ENCODE results near the gene TSPAN3. TPM values are rescaled to one million over a fixed set of nuclear protein-coding genes. Genes with fewer than 3 reads are reported as not detected.

Gene TSPAN3
- total RNA-seq, 3 donors from 2014 or later (not counting 1 experiment from before 2014, with no cell fraction given) = 18.7 to 37.4 (median 29.9) TPM

DNA sequence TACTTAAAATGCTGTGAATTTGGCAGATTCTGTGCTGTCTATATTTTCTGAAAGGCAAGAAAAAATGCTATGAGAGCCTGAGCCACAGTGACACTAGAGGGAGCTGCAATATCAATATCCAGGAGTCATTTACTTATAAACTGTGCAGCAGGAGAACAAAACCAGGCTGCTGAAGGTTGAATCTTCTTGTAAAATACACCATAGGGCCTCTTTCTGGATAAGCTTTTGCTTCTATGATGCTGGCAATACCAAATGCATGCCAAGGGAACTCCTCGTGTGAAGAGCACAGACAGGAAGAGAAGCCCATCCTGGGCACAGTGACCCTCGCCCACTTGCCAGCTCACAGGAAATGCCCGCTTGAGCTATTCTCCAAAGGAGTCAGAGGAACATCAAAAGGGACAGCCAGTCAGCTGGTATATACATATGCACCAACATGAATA is 48.0 kb upstream of the TSPAN3 start:
- Histone ChIP-seq H3K4me1 (ENCODE audit: control insufficient read depth, insufficient read depth, low read length) (peaks cover 4% of the 10 kb centered on the region), H3K36me3 (ENCODE audit: control insufficient read depth, insufficient read depth, low read length) (peaks cover 4% of the 10 kb centered on the region), H3K27me3 (ENCODE audit: control insufficient read depth, insufficient read depth, low read length) (no peaks in the 10 kb centered on the region), H3K9me3 (ENCODE audit: control insufficient read depth, insufficient read depth, low read length) (no peaks in the 10 kb centered on the region), H3K4me3 (ENCODE audit: low read length) (no peak overlapping the region), H3K27ac (ENCODE audit: low read length) (no peak overlapping the region)
- Mint-ChIP-seq H3K36me3 (peaks cover 10% of the 10 kb centered on the region), H3K27ac (peak overlapping the region in 1 of 2 donors; percentile 63), H3K4me3 (no peak overlapping the region), H3K9me3 (no peaks in the 10 kb centered on the region), H3K4me1 (peaks cover 9 to 31% of the 10 kb centered on the region in 2 donors), H3K27me3 (ENCODE audit: low read depth in 2 of 2) (no peaks in the 10 kb centered on the region)
- DNase-seq (peak in 1 of 2 donors; percentile 78), ATAC-seq (peak; percentile 70 to 82 (median 80))
- intact Hi-C loops (cut with micrococcal nuclease) = loop anchor here (1.0 to 2.0 kb wide), 4 partner anchors 60 to 424 kb away; no protein-coding TSS in a partner anchor
- TF ChIP-seq, protein P1, sequence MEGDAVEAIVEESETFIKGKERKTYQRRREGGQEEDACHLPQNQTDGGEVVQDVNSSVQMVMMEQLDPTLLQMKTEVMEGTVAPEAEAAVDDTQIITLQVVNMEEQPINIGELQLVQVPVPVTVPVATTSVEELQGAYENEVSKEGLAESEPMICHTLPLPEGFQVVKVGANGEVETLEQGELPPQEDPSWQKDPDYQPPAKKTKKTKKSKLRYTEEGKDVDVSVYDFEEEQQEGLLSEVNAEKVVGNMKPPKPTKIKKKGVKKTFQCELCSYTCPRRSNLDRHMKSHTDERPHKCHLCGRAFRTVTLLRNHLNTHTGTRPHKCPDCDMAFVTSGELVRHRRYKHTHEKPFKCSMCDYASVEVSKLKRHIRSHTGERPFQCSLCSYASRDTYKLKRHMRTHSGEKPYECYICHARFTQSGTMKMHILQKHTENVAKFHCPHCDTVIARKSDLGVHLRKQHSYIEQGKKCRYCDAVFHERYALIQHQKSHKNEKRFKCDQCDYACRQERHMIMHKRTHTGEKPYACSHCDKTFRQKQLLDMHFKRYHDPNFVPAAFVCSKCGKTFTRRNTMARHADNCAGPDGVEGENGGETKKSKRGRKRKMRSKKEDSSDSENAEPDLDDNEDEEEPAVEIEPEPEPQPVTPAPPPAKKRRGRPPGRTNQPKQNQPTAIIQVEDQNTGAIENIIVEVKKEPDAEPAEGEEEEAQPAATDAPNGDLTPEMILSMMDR (IDR thresholded peaks at IDR 0.05) = peak; percentile 73
- WGBS (ENCODE audit: insufficient coverage) = 29% methylated on average over 3 of the region's 3 CpGs

DNA sequence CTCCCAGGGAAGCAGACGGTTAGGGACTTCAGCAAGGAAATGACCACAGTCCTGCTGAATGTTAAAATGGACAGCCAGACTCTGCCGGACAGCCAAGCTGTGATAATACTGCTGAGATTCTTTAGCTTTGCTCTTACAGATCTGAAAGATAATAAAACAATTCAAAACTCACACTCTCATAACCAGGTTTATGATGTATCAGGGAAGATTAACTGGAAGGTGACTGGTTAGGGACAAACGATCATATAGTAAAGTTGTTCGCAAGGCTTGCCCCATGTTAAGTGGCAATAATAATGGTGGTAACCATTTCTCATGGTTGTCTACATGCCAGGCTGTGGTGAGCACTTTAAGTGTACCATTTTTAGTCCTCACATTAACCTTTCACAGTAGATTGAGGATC is 44.3 kb upstream of the TSPAN3 start:
- no peaks in the 10 kb centered on the region for H3K27me3 ChIP-seq (ENCODE audit: control insufficient read depth, insufficient read depth, low read length)
- H3K9me3 ChIP-seq (ENCODE audit: control insufficient read depth, insufficient read depth, low read length) = no peaks in the 10 kb centered on the region
- TF ChIP-seq, protein P1 (IDR thresholded peaks at IDR 0.05) = no peak
- no peak overlapping the region for H3K4me3 ChIP-seq (ENCODE audit: low read length)
- Mint-ChIP-seq H3K9me3 (no peaks in the 10 kb centered on the region), H3K4me1 (peaks cover 9 to 12% of the 10 kb centered on the region in 2 donors), H3K27me3 (ENCODE audit: low read depth in 2 of 2) (no peaks in the 10 kb centered on the region), H3K27ac (no peak overlapping the region), H3K36me3 (peaks cover 17% of the 10 kb centered on the region), H3K4me3 (no peak overlapping the region)
- H3K4me1 ChIP-seq (ENCODE audit: control insufficient read depth, insufficient read depth, low read length) = peaks cover 4% of the 10 kb centered on the region
- H3K36me3 ChIP-seq (ENCODE audit: control insufficient read depth, insufficient read depth, low read length) = peaks cover 10% of the 10 kb centered on the region
- H3K27ac ChIP-seq (ENCODE audit: low read length) = no peak overlapping the region
- intact Hi-C loops (cut with micrococcal nuclease) = no loop called here
- ATAC-seq = no peak
- no peak for DNase-seq
- WGBS (ENCODE audit: insufficient coverage) = 97% methylated on average over 2 of the region's 4 CpGs

DNA sequence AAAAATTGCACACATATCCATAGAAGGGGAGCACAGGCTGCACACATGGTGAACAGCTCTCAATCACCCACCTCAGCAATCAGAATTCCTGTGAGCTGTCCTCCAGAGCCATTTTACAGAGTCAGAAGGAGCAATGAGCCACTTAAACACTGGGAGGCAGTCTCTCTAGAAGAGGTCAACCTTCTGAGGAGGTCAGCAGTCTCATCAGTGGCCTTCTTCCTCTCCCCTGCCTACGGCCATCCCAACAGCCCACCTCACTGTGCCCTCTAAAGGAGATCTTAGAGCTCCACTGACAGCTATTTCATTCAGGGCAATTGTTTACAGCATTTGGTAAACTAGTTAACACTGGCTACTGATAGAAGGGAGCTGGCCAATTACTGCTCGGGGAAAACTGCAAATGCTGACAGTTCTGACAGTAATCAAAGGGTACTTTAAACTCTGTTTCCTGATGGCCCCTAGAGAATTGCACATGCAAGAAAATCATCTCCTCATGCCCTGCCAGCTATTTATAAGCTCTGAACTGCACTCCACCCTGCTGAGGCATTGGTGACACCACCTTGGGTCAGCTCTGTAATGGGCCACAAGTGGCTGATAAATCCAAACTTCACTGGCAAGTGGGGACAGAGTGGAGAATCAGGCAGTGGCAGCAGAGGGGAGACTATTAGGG is 42.1 kb upstream of the TSPAN3 start:
- TF ChIP-seq, protein P1 (IDR thresholded peaks at IDR 0.05) = no peak
- DNase-seq = no peak
- peaks cover 10% of the 10 kb centered on the region for H3K36me3 ChIP-seq (ENCODE audit: control insufficient read depth, insufficient read depth, low read length)
- no peaks in the 10 kb centered on the region for H3K9me3 ChIP-seq (ENCODE audit: control insufficient read depth, insufficient read depth, low read length)
- no peak overlapping the region for H3K27ac ChIP-seq (ENCODE audit: low read length)
- H3K4me3 ChIP-seq (ENCODE audit: low read length) = no peak overlapping the region
- 88% methylated on average over 2 of the region's 2 CpGs for WGBS (ENCODE audit: insufficient coverage)
- Mint-ChIP-seq H3K27me3 (ENCODE audit: low read depth in 2 of 2) (no peaks in the 10 kb centered on the region), H3K4me1 (peaks cover 0 to 4% of the 10 kb centered on the region in 2 donors), H3K4me3 (no peak overlapping the region), H3K9me3 (no peaks in the 10 kb centered on the region), H3K36me3 (peaks cover 17% of the 10 kb centered on the region), H3K27ac (no peak overlapping the region)
- intact Hi-C loops (cut with micrococcal nuclease) = no loop called here
- no peaks in the 10 kb centered on the region for H3K4me1 ChIP-seq (ENCODE audit: control insufficient read depth, insufficient read depth, low read length)
- H3K27me3 ChIP-seq (ENCODE audit: control insufficient read depth, insufficient read depth, low read length) = no peaks in the 10 kb centered on the region
- ATAC-seq = no peak

Measured in natural killer cell (primary cell).